GM12878 (cell line): Measurements from ENCODE around the gene SOS1. TPM values are rescaled to one million over a fixed set of nuclear protein-coding genes. Genes with fewer than 3 reads are reported as not detected.

Source experiments
- ATAC-seq: fragments of 200-7000 bp; cut with Tn5 transposase; 3 replicates; pipeline ENCODE4 v1.9.1; 2020; ENCODE audit warnings: mild to moderate bottlenecking, moderate library complexity
- BruUV-seq: library from RNA; stranded (reverse); fragments of 400-500 nt; replicated peaks from 2 replicates; lab custom pipeline; 2021; lab: Mats Ljungman, UMichigan
- CTCF ChIA-PET: fragments of 300-600 bp; sonication (Branson Sonifier 250); formaldehyde crosslinking; extraction: SDS; loops from one replicate; lab custom pipeline; 2021; ENCODE audit warnings: inconsistent platforms; lab: Yijun Ruan, JAX
- POLR2A ChIA-PET: fragments of 350-600 bp; formaldehyde crosslinking; extraction: SDS; loops from one replicate; lab custom pipeline; 2021; ENCODE audit warnings: inconsistent platforms; lab: Charles Lee
- RAD21 ChIA-PET: fragments of 300-600 bp; sonication (Branson Sonifier 250); formaldehyde crosslinking; loops from one replicate; lab custom pipeline; 2023; ENCODE audit warnings: antibody characterized with exemption; ENCODE audit not compliant: unreplicated experiment; lab: Charles Lee
- SMC1A ChIA-PET: fragments of 300-600 bp; sonication (Branson Sonifier 250); formaldehyde crosslinking; loops from one replicate; lab custom pipeline; 2023; ENCODE audit not compliant: unreplicated experiment, uncharacterized antibody; lab: Charles Lee
- DNase-seq: peaks from one replicate; pipeline ENCODE4 v3.0.0-alpha.2; 2011; ENCODE audit warnings: low read depth, low spot score
- FAIRE-seq: peaks from 3 replicates; lab custom pipeline; 2011; peaks lifted over from hg19 to GRCh38; lab: Jason Lieb, UNC
- H2AFZ ChIP-seq: 2 replicates; pipeline ENCODE4 v1.6.0; 2011; ENCODE audit warnings: low read depth, low read length, control low read depth; ENCODE audit not compliant: control insufficient read depth
- H3K27ac ChIP-seq: 2 replicates; pipeline ENCODE4 v1.5.1; 2011; ENCODE audit warnings: control low read depth; ENCODE audit not compliant: control insufficient read depth, insufficient read depth
- H3K27me3 ChIP-seq, 2 experiments: replicated peaks in 1 of 2; 2 replicates each; pipeline versions ENCODE4 v1.6.0 to v1.6.1; 2011; ENCODE audit warnings: low read length in 1 of 2; ENCODE audit not compliant: control insufficient read depth in 2 of 2, insufficient read depth in 2 of 2
- H3K36me3 ChIP-seq, 2 experiments: 2 replicates each; pipeline ENCODE4 v1.5.1; 2011; ENCODE audit warnings: low read length in 1 of 2; ENCODE audit not compliant: control insufficient read depth in 2 of 2, insufficient read depth in 2 of 2
- H3K4me1 ChIP-seq: 2 replicates; pipeline ENCODE4 v1.6.1; 2011; ENCODE audit warnings: mild to moderate bottlenecking, low read length, moderate library complexity, mixed read lengths; ENCODE audit not compliant: control insufficient read depth, insufficient read depth
- H3K4me2 ChIP-seq: 2 replicates; pipeline ENCODE4 v1.6.0; 2011; ENCODE audit warnings: control low read depth; ENCODE audit not compliant: control insufficient read depth, insufficient read depth
- H3K4me3 ChIP-seq: fragments of 200-600 bp; sonication (generic); 2 replicates; pipeline ENCODE4 v1.5.1; 2016
- H3K79me2 ChIP-seq: 2 replicates; pipeline ENCODE4 v1.6.0; 2011; ENCODE audit warnings: low read length; ENCODE audit not compliant: control insufficient read depth, insufficient read depth
- H3K9ac ChIP-seq: 2 replicates; pipeline ENCODE4 v1.8.0; 2011; ENCODE audit warnings: low read length, control low read depth, mixed read lengths; ENCODE audit not compliant: control insufficient read depth, insufficient read depth
- H3K9me3 ChIP-seq: replicated peaks from 3 replicates; pipeline ENCODE4 v1.5.1; 2011; ENCODE audit warnings: mild to moderate bottlenecking, low read length; ENCODE audit not compliant: control insufficient read depth, insufficient read depth
- H4K20me1 ChIP-seq: 2 replicates; pipeline ENCODE4 v1.6.0; 2011; ENCODE audit not compliant: control insufficient read depth, insufficient read depth
- CHD2 ChIP-seq: IDR thresholded peaks from 2 replicates; pipeline ENCODE4 v1.6.1; 2011; ENCODE audit warnings: low read depth, low read length, improper control_type of control experiment, borderline replicate concordance
- FOXK2 ChIP-seq: fragments of 450-650 bp; IDR thresholded peaks from 2 replicates; pipeline ENCODE4 v1.6.1; 2017; ENCODE audit warnings: mild to moderate bottlenecking, moderate library complexity
- FOXM1 ChIP-seq: IDR thresholded peaks from 2 replicates; pipeline ENCODE4 v1.6.1; 2012; ENCODE audit warnings: low read depth, mild to moderate bottlenecking, inconsistent platforms, low read length, moderate library complexity
- HDAC2 ChIP-seq: fragments of 200-600 bp; sonication (generic); IDR thresholded peaks from 2 replicates; pipeline ENCODE4 v1.6.1; 2017
- MYC ChIP-seq: IDR thresholded peaks from 2 replicates; pipeline ENCODE4 v1.6.1; 2011; ENCODE audit warnings: mild to moderate bottlenecking, low read length, moderate library complexity, inconsistent platforms; ENCODE audit not compliant: insufficient read depth, insufficient replicate concordance, insufficient read length, severe bottlenecking
- PAX8 ChIP-seq: fragments of 450-650 bp; IDR thresholded peaks from 2 replicates; pipeline ENCODE4 v1.6.1; 2017; ENCODE audit warnings: mild to moderate bottlenecking, moderate library complexity
- RAD51 ChIP-seq: fragments of 450-650 bp; IDR thresholded peaks from 2 replicates; pipeline ENCODE4 v1.6.1; 2016; ENCODE audit warnings: moderate library complexity, mild to moderate bottlenecking, inconsistent platforms
- RB1 ChIP-seq: fragments of 450-650 bp; formaldehyde crosslinking; IDR thresholded peaks from 2 replicates; pipeline ENCODE4 v1.6.1; 2017; ENCODE audit warnings: mild to moderate bottlenecking, borderline replicate concordance
- RELA ChIP-seq: fragments of 450-650 bp; IDR thresholded peaks from 2 replicates; pipeline ENCODE4 v1.8.0; 2014; ENCODE audit warnings: borderline replicate concordance; ENCODE audit not compliant: partially characterized antibody
- whole genome bisulfite sequencing: methylation state at CpG from one replicate; pipeline ENCODE4 v1.1.6; 2016; ENCODE audit warnings: low lambda C conversion rate; ENCODE audit not compliant: insufficient replicate concordance, insufficient coverage; ENCODE audit errors: missing lambda C conversion rate; 5-methylcytosine and 5-hydroxymethylcytosine counted together
- in situ Hi-C: fragments of 300-500 bp; cut with MboI; formaldehyde crosslinking; loops from 9 replicates; pipeline ENCODE4 v1.14.3; 2018; ENCODE audit warnings: mixed read lengths
- intact Hi-C: fragments of 100-400 bp; cut with micrococcal nuclease; formaldehyde crosslinking; loops from one replicate; pipeline ENCODE4 v1.14.2; 2022; ENCODE audit not compliant: unreplicated experiment
- polyA plus RNA-seq, 11 experiments: library from polyadenylated mRNA; depleted of rRNA in 4 of 11; unstranded in 6 of 11; stranded (reverse) in 5 of 11; fragments of >200 nt; fragmentation: Nextera tagmentation in 4 of 11; fragmentation: Illumina TruSeq in 1 of 11; extraction: Ambion mirVana in 4 of 11; extraction: Trizol in 1 of 11; gene quantifications; 1 replicate in 1 of 11; 2 replicates in 10 of 11; pipeline versions ENCODE4 v1.2.1 to v1.2.3, GENCODE V29; 2011 to 2016; ENCODE audit warnings: inconsistent platforms in 2 of 11, missing spikeins in 2 of 11, low read depth in 1 of 11
- total RNA-seq, 4 experiments: library from RNA; depleted of rRNA in 3 of 4; stranded (reverse); fragments of >200 nt in 3 of 4; fragmentation: Illumina TruSeq in 1 of 4; extraction: Trizol in 1 of 4; gene quantifications; 2 replicates each; pipeline versions ENCODE4 v1.2.1 to v1.2.3, GENCODE V29; 2013 to 2021
- TF ChIP-seq, protein P1 (sequence below): IDR thresholded peaks from 2 replicates; pipeline ENCODE4 v1.6.1; 2011; ENCODE audit warnings: low read depth, mild to moderate bottlenecking, low read length, moderate library complexity, borderline replicate concordance; ENCODE audit errors: extremely low read depth
- TF ChIP-seq, protein P2 (sequence below): fragments of 450-650 bp; IDR thresholded peaks from 2 replicates; pipeline ENCODE4 v1.6.1; 2016; ENCODE audit warnings: mild to moderate bottlenecking, moderate library complexity, borderline replicate concordance
- TF ChIP-seq, protein P3 (sequence below): fragments of 450-650 bp; IDR thresholded peaks from 2 replicates; pipeline ENCODE4 v1.6.1; 2017; ENCODE audit warnings: mild to moderate bottlenecking, moderate library complexity
- TF ChIP-seq, protein P4 (sequence below): fragments of 450-650 bp; formaldehyde crosslinking; IDR thresholded peaks from 2 replicates; pipeline ENCODE4 v1.4.0; 2022; ENCODE audit warnings: mild to moderate bottlenecking, moderate library complexity

The SOS1 gene
- total and polyA plus RNA-seq, 10 of the 15 experiments (the other 5 are each of a cell fraction or from before 2014, with no cell fraction given), result 2.1 to 24.1 (median 8.5) TPM

DNA sequence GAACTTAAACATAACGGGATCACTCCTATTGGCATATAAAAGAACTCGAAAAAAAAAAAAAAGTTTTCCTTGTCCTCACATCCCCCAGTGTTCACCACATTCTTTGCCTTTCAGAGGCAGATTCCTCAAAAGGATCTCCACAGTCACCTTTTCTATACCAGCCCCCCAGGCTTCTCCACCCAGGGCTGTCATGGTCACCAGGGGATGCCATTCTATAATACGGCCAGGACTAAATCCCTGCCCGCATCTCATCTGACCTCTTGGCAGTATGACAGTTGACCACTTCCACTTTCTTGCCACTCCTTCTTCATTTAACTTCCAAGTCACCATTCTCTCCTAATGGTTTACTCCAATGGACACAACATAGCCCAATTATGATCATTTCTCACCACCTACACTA lies 29.3 kb downstream of the SOS1 start:
- H3K36me3 ChIP-seq, result peaks cover 0 to 5% of the 10 kb centered on the region in 2 experiments; a peak in 2 of 4 replicates
- H3K27ac ChIP-seq, result no peak overlapping the region
- ATAC-seq, result no peak
- no TSS peak for BruUV-seq
- no peak for DNase-seq
- intact Hi-C loops (no loop called here), in situ Hi-C loops (no loop called here)
- peaks cover 25% of the 10 kb centered on the region for H3K79me2 ChIP-seq
- ChIA-PET CTCF (no interaction called here), SMC1A (no interaction called here), RAD21 (no interaction called here), POLR2A (no interaction called here)
- no peaks in the 10 kb centered on the region for H4K20me1 ChIP-seq
- no peaks in the 10 kb centered on the region; the same call in 2 of the 3 replicates for H3K9me3 ChIP-seq
- 88% methylated on average over 4 of the region's 4 CpGs for WGBS
- no peak for FAIRE-seq
- no peaks in the 10 kb centered on the region for H3K27me3 ChIP-seq
- no peak overlapping the region for H2AFZ ChIP-seq
- H3K9ac ChIP-seq, result no peak overlapping the region
- no peak overlapping the region for H3K4me3 ChIP-seq
- H3K4me2 ChIP-seq, result no peak overlapping the region
- H3K4me1 ChIP-seq, result peaks cover 25% of the 10 kb centered on the region; the same call in 1 of the 2 replicates
- TF ChIP-seq, protein P1, sequence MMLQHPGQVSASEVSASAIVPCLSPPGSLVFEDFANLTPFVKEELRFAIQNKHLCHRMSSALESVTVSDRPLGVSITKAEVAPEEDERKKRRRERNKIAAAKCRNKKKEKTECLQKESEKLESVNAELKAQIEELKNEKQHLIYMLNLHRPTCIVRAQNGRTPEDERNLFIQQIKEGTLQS, result no peak
- TF ChIP-seq RAD51 (no peak), CHD2 (no peak), PAX8 (no peak), RELA (no peak), HDAC2 (no peak), RB1 (no peak), FOXK2 (no peak), MYC (no peak), FOXM1 (no peak)
- TF ChIP-seq, protein P2, sequence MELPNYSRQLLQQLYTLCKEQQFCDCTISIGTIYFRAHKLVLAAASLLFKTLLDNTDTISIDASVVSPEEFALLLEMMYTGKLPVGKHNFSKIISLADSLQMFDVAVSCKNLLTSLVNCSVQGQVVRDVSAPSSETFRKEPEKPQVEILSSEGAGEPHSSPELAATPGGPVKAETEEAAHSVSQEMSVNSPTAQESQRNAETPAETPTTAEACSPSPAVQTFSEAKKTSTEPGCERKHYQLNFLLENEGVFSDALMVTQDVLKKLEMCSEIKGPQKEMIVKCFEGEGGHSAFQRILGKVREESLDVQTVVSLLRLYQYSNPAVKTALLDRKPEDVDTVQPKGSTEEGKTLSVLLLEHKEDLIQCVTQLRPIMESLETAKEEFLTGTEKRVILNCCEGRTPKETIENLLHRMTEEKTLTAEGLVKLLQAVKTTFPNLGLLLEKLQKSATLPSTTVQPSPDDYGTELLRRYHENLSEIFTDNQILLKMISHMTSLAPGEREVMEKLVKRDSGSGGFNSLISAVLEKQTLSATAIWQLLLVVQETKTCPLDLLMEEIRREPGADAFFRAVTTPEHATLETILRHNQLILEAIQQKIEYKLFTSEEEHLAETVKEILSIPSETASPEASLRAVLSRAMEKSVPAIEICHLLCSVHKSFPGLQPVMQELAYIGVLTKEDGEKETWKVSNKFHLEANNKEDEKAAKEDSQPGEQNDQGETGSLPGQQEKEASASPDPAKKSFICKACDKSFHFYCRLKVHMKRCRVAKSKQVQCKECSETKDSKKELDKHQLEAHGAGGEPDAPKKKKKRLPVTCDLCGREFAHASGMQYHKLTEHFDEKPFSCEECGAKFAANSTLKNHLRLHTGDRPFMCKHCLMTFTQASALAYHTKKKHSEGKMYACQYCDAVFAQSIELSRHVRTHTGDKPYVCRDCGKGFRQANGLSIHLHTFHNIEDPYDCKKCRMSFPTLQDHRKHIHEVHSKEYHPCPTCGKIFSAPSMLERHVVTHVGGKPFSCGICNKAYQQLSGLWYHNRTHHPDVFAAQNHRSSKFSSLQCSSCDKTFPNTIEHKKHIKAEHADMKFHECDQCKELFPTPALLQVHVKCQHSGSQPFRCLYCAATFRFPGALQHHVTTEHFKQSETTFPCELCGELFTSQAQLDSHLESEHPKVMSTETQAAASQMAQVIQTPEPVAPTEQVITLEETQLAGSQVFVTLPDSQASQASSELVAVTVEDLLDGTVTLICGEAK, result no peak
- TF ChIP-seq, protein P3, sequence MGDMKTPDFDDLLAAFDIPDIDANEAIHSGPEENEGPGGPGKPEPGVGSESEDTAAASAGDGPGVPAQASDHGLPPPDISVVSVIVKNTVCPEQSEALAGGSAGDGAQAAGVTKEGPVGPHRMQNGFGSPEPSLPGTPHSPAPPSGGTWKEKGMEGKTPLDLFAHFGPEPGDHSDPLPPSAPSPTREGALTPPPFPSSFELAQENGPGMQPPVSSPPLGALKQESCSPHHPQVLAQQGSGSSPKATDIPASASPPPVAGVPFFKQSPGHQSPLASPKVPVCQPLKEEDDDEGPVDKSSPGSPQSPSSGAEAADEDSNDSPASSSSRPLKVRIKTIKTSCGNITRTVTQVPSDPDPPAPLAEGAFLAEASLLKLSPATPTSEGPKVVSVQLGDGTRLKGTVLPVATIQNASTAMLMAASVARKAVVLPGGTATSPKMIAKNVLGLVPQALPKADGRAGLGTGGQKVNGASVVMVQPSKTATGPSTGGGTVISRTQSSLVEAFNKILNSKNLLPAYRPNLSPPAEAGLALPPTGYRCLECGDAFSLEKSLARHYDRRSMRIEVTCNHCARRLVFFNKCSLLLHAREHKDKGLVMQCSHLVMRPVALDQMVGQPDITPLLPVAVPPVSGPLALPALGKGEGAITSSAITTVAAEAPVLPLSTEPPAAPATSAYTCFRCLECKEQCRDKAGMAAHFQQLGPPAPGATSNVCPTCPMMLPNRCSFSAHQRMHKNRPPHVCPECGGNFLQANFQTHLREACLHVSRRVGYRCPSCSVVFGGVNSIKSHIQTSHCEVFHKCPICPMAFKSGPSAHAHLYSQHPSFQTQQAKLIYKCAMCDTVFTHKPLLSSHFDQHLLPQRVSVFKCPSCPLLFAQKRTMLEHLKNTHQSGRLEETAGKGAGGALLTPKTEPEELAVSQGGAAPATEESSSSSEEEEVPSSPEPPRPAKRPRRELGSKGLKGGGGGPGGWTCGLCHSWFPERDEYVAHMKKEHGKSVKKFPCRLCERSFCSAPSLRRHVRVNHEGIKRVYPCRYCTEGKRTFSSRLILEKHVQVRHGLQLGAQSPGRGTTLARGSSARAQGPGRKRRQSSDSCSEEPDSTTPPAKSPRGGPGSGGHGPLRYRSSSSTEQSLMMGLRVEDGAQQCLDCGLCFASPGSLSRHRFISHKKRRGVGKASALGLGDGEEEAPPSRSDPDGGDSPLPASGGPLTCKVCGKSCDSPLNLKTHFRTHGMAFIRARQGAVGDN, result no peak
- TF ChIP-seq, protein P4, sequence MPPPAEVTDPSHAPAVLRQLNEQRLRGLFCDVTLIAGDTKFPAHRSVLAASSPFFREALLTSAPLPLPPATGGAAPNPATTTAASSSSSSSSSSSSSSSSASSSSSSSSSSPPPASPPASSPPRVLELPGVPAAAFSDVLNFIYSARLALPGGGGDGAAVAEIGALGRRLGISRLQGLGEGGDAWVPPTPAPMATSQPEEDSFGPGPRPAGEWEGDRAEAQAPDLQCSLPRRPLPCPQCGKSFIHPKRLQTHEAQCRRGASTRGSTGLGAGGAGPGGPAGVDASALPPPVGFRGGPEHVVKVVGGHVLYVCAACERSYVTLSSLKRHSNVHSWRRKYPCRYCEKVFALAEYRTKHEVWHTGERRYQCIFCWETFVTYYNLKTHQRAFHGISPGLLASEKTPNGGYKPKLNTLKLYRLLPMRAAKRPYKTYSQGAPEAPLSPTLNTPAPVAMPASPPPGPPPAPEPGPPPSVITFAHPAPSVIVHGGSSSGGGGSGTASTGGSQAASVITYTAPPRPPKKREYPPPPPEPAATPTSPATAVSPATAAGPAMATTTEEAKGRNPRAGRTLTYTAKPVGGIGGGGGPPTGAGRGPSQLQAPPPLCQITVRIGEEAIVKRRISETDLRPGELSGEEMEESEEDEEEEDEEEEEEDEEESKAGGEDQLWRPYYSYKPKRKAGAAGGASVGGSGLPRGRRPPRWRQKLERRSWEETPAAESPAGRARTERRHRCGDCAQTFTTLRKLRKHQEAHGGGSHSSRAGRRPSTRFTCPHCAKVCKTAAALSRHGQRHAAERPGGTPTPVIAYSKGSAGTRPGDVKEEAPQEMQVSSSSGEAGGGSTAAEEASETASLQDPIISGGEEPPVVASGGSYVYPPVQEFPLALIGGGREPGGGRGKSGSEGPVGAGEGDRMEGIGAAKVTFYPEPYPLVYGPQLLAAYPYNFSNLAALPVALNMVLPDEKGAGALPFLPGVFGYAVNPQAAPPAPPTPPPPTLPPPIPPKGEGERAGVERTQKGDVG (CRISPR knock-in tag), result no peak
